Mammary epithelial cell (primary cell): ENCODE data around the gene IFNL2.

ENCODE experiments used
- CTCF ChIP-seq, 2 donors: IDR thresholded peaks in 1 of 2; conservative IDR thresholded peaks in 1 of 2; 2 replicates each; pipeline ENCODE4 v1.5.1; 2011 to 2012; ENCODE audit warnings: inconsistent platforms in 2 of 2, low read length in 2 of 2, mild to moderate bottlenecking in 2 of 2, control low read depth in 1 of 2, low read depth in 1 of 2; ENCODE audit not compliant: insufficient read depth in 1 of 2; ENCODE audit errors: extremely low read depth in 1 of 2
- EZH2 ChIP-seq: IDR thresholded peaks from 2 replicates; pipeline ENCODE4 v1.6.1; 2012; ENCODE audit warnings: low read length, inconsistent platforms, borderline replicate concordance

GRCh38 chr19:39308531-39309304 is 40.5 kb downstream of the IFNL2 start:
- TF ChIP-seq CTCF (conservative IDR thresholded peaks at IDR 0.05 in 1 of 2, IDR thresholded peaks at IDR 0.05 in 1 of 2; ENCODE audit: extremely low read depth in 1 of 2, insufficient read depth in 1 of 2, low read depth in 1 of 2, low read length in 2 of 2) (no peak), EZH2 (no peak)
